DLD1 (cell line): Measurements from ENCODE around the gene CLC.
"Not testable (repeated sequence)": the region's sequence is repeated elsewhere in the genome, so short reads cannot be mapped to it uniquely, and the experiment has no call there.

Experiments used
- in situ Hi-C: cut with HindIII; loops from 2 replicates; pipeline ENCODE4 v1.10.0; 2017; ENCODE audit warnings: low sequenced_read_pairs

CLC gene

GRCh38 chr19:39737891-39738290 lies at the start of gene CLC:
CLC (minus strand) TSS chr19:39738029; CDS start chr19:39737952, 77 bp downstream.
- in situ Hi-C loops = no loop called here

- in situ Hi-C loops = loop anchor here (10.0 to 25.0 kb wide), 4 partner anchors 64 to 306 kb away; partner anchors contain the start of genes FBL, FCGBP and ZNF780A
These were observed 43.1 kb upstream of the CLC start for GRCh38 chr19:39780894-39781293.

GRCh38 chr19:39778763-39779162 lies 40.9 kb upstream of the CLC start, which contains the start of gene LEUTX:
LEUTX (plus strand) TSS chr19:39778854; CDS start chr19:39778921, 67 bp downstream.
- in situ Hi-C loops = loop anchor here (25.0 kb wide), 3 partner anchors 159 to 309 kb away; partner anchors contain the start of genes FCGBP and ZNF780A

GRCh38 chr19:39768786-39769185 lies 31.0 kb upstream of the CLC start:
- in situ Hi-C loops = no loop called here

- in situ Hi-C loops = no loop called here
These were observed 30.5 kb upstream of the CLC start for GRCh38 chr19:39768334-39768733.

- in situ Hi-C loops = no loop called here
These were observed 27.6 kb upstream of the CLC start for GRCh38 chr19:39765091-39766076.

- in situ Hi-C loops = not testable (repeated sequence)
These were observed 24.0 kb upstream of the CLC start for GRCh38 chr19:39761851-39762250.

GRCh38 chr19:39759457-39760184 lies 21.8 kb upstream of the CLC start:
- in situ Hi-C loops = no loop called here

GRCh38 chr19:39754971-39755370 lies 17.1 kb upstream of the CLC start:
- in situ Hi-C loops = no loop called here

GRCh38 chr19:39754544-39754943 lies 16.7 kb upstream of the CLC start:
- in situ Hi-C loops = no loop called here

GRCh38 chr19:39752795-39753194 lies 15.0 kb upstream of the CLC start:
- in situ Hi-C loops = no loop called here

GRCh38 chr19:39752390-39752789 lies 14.6 kb upstream of the CLC start:
- in situ Hi-C loops = no loop called here

GRCh38 chr19:39749981-39750380 lies 12.2 kb upstream of the CLC start:
- in situ Hi-C loops = no loop called here

- in situ Hi-C loops = no loop called here
These were observed 9.2 kb upstream of the CLC start for GRCh38 chr19:39746836-39747529.

GRCh38 chr19:39745643-39746042 lies 7.8 kb upstream of the CLC start:
- in situ Hi-C loops = no loop called here

- in situ Hi-C loops = no loop called here
These were observed 2.6 kb upstream of the CLC start for GRCh38 chr19:39740395-39740794.

GRCh38 chr19:39738814-39739213 lies 985 bp upstream of the CLC start:
- in situ Hi-C loops = no loop called here

- in situ Hi-C loops = no loop called here
These were observed 478 bp downstream of the CLC start for GRCh38 chr19:39737351-39737750.

- in situ Hi-C loops = no loop called here
These were observed 1.7 kb downstream of the CLC start for GRCh38 chr19:39736088-39736487.

- in situ Hi-C loops = no loop called here
These were observed 2.1 kb downstream of the CLC start for GRCh38 chr19:39735688-39736087.

GRCh38 chr19:39733841-39734240 lies 4.0 kb downstream of the CLC start:
- in situ Hi-C loops = no loop called here
